ENCODE data around the gene UBR4. TPM values are rescaled to one million over a fixed set of nuclear protein-coding genes. Genes with fewer than 3 reads are reported as not detected.

The UBR4 gene
- polyA plus RNA-seq, 1 donor, result 150 TPM

DNA sequence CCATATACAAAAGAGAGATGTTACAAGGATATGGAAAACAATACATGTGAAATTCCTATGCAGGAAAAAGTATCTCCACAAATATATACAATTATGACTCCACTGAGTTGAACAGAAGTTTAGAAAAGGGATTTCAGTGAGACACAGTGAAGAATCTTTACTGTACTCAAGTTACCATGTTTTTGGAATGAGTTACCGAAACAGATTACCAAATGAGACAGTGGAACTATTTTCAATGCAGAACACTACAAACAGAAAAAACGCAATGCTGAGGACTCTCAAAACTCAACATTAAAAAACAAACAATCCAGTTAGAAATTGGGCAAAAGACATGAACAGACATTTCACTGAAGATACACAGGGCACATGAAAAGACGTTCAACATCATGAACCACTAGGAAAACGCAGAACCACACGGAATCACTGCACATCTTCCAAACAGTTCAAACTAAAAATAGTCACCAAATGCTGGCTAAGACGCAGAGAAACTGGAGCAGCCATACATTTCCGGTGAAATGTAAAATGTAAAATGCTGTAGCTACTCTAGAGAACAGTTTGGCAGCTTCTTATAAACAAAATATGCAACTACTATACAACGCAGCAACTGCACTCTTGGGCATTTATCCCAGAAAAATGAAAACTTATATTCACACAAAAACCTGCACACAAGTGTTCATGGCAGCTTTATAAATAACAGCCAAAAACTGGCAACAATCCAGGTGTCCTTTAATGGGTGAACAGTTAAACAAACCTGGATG, 118.7 kb downstream of the UBR4 start:
- DNase-seq, result no peak

DNA sequence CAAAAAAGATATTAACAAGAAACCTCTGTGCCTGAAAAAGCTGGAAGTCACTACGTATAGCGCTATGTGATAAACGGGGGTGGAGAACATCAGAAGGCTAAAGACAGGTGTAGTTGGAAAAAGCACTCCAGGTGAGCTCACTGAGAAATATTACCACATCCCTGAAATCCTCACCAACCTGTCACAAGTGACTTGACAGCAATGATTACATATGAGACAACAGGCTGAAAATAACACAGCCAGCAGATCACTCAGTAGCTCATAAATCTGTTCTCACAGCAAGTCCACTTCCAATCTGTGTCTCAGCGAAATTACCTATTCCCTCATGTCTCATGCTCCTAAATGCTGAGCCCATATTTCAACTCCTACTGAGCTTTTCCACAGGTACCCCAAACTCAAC, 120.5 kb downstream of the UBR4 start:
- DNase-seq, result no peak

DNA sequence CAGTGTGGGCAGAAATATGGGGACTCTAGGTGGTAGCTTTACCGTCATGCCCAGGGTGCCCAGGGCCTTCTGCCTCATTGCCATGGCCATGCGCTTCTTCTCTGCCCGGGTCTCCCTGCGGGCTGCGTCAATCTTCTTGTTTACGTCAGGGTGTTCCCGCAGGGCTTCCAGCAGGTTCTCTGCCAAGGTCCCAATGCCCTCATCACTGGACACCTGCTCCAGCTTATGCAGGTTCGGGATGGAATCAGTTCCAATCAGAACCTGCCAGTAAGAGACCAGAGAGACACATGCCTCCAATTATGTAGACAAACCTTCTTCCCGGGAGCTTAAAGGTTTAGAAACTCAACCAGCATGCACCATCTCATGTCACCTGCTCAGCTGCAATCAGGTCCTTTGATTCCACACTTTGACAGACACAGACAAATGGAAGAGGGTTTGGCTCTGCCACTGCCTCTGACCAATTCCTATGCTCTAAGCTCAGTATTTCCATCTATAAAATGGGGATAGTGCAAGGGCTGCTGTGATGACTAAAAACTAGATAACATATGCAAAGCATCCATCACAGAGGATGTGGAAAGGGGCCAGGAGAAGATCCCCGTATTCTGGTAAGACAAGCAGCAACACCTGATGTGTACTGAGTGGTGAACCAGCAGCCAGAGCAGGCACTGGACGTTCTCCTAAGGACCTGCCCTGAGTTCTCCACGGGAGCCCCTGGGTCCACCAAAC, 121.2 kb downstream of the UBR4 start:
- DNase-seq, result no peak

DNA sequence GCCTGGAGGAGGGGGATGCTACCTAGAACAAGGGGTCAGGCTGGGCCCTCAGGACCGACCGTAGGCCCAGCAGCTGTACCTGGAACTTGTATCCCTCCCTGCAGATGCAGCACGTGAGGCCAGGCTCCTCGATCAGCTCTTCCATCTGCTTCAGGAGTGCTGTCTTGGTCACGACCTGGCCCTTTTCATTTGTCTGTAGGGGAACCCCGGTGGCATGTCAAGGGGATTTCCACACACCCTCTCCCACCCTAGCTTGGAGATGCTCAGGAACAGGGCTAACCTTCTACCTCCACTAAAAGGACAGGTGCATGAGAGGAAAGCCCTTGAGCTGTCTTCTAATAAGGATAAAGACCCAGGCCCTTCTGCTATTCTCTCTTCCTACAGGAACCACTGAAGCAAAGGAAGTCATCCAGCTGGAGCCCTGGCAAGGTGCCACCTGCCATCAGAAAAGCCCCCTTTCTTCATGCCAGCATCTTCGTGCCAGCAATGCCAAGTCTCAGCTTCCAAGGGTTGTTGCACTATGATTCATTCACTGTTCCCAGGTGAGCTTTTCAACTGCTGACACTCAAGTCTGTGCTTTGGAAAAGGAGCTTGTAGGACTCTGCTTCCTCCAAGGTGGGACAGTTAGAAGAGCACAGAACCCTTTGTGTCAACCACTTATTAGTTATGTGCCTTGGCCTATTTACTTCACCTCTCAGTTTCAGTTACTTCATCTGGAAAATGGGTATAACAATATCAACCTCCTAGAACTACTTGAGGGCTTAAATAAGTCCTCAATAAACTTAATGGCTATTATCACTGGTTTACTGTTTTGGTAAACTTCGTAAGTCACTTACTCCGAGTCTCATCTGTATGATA, 122.1 kb downstream of the UBR4 start:
- no peak for DNase-seq

DNA sequence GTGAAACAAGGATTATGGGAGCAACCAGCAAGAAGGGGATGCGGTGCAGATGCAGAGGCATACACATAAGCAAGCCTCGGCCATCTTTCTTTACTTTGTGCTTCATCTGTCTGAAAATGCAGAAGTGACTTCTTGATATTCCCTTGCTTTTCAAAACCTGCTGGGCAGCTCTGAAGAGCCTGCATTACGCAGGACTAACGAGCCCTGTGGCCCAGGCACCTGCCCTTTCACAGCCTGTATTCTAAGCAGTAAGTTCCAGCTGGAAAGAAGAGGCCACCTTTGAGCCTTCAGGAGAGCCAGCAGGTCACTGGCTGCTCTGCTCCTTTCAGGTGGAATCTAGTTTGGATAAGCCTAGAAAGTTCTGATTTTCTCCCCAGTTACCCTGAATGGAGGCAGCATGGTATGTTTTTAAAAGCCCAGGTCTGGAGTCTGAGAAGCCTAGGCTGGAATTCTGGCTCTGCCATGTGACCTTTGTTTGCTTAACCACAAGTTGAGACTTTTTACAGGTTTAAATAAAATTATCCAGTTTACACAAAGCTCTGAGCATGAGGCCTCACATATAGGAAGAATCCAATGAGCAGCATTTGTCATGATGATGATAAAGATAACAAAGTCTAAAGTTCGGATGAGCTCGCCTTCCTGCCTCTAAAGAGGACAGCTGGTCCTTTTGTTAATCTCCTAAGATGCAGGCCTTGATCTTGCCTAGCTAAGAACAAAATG, 122.9 kb downstream of the UBR4 start:
- DNase-seq, result no peak

DNA sequence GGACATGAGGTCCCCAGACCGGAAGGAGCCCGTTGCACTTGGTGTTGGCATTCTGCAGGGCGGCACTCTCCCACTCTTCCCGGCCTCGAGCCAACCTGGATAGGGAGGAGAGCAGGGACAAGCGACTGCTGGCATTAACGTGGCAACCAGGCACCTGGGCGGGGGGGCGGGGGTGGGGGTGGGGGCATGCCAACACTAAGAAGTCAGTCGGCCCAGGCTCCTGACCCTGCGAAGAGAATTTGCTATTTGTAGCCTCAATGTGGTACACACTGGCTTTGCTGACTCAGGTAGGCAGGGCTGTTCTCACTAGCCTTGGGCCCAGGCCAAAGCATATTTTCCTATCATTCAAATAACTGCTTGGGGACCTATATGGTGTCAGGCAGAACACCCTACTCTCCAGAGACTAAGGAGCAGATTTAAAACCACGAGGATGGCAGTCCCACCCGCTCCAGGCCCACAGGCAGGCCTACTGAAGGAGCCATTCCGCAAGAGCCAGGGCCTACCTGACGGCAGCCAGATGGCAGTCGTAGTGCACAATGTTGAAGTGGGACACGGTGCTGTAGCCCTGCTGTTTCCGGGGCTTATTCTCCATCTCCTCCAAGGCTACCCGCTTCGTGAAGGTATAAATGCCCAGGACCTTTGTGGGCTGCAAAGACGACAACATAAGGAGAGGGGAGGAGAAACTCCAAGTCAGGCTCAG, 123.7 kb downstream of the UBR4 start:
- DNase-seq, result no peak

DNA sequence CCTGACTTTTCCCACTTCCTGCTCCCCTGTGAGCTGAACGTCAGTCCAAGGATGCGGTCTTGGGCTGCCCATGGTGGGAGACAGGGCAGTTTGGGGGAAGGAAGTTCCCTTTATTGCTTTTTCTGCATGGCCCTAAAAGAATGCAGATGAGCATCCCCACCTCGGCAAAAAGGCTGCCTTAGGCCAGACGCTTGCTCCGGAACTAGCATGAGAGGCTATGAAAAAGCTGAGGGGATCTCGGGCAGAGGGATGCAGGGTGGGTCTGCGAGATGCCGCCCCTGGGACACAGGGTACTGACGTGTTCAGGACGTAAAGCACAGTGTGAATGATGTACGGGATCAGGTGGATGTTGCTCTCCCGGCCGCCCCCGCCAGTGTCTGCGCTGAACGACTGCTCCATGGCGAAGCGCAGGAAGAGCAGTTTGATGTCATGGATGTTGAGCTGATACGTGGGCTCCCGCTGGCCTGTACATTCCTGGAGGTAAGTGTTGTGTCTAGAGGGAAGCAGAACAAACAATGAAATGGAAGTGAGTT, 125.8 kb downstream of the UBR4 start:
- no peak for DNase-seq

DNA sequence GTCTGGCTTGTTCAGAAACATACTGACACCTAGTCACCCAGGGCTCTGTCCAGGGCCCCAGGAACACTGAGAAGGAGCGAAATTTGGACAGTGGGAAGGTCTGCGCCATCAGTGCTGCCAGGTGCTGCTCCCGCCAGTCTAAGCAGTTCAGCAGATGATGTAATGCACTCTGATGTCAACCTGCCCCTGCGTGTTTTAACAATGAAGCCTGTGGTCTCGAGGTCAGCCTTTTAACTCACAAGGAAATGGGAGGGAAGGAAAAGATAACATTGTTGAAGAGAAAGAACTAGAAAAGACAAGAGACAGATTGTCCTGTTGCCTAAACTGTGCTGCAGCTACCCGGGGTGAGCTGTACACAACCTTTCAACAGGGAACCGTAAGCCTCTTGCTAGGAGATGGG, 127.0 kb downstream of the UBR4 start:
- no peak for DNase-seq

DNA sequence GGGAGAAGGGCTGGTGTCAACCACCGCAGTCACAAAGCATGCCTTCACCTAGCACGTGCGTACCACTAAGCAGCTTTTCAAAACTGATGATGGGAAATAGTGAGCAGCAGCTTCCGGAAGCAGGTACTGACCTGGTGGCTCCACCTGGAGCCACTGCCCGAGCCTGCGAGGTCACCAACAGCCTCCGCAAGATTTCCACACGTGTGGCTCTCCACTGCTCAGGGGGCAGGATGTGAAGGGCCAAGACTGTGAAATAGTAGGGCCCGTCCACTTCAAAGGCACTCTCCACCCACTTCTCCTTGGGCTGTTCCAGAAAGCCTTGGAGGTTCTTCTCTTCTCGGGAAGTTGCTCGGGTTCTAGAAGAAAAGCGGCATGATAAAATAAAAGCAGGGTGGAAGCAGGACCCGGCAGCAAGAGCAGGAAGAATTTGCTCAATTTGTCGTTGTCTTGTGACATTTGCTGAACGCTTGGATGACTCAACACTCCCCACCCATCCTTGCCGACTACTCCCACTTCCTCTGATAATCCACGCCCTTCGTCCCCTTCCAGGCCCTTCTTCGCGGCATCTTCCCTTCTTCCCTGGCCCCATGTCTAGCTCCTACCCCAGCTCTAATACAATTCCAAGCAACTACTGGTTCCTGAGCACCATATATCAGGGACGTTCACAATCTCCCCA, 128.7 kb downstream of the UBR4 start:
- DNase-seq, result no peak

DNA sequence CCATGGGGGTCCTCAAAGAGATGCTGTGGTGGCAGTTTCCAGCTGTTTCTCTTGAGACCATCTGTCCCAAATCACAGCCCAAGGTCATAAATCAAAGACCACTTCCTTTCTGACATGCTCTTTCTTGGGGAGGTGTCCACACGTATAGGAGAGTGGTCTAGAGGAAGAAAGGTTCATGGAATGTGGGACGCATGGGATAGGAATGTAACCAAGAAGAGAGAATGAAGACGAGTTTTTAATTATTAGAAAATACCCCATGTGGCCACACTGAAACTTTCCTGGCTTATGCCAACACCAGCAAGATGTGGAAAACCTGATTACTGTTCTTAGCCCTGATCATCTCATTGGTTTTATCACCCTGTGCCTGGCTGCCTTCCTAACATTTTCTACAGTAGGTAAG, 129.3 kb downstream of the UBR4 start:
- DNase-seq, result no peak

DNA sequence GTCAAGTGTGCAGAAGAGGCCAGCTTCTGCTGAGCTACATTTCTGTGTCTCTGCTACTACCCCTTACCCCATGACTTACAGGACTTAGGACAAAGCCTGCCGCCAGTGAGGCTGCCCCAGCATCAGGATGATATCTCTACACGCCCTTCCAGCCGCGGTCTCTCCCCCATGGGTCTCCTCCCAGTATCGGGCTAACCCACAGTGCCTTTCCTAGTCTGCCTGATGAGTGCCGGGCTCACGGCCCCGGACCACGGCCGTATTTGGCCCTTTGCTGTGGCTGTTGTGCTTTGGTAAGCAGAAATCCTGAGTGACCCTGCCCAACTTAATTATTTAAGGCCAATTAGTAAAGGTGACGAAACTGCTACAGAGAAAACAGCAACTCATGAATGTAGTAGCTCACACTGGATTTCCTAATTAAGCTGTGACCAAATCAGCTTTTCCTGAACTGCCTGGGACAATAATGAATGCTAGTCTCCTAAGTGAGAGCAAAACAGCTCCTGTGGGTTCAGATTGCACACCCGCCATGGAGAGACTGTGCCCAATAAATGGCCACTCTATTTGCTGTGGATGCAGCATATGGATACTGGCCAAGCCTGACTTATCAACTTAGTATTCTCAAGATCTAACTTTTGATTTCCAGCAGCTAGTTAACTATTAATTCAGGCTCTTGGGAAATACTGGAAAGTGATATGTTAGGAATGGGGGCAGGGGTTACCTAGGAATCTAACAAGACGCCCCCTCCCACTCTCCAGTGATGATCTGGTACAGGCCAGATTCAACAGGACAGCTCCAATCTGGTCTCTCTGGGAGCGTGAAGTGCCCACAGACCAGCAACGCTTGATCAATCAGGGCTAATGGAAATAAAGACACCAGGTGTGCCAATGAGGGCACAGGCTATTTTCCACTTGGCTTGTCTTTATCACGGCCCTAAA, 130.3 kb downstream of the UBR4 start:
- DNase-seq, result peak; percentile 72

DNA sequence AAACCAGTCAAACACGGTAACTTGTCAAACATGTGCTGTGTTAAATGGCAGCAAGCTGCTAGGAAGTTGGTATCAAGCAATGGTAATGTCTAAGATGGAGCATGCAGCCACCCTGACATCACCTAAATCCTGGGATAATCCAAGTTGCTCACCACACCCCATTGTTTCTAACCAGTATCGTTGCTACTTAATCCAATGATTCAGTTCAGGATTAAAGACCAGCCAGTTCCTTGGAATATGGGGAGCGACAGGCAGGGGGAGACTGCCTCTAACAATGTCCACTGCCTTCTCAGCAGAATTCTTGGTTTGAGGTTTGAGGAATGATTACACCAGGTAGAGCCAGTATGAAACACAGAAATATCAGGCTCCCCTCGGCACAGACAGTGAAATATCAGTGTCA, 131.5 kb downstream of the UBR4 start:
- no peak for DNase-seq

DNA sequence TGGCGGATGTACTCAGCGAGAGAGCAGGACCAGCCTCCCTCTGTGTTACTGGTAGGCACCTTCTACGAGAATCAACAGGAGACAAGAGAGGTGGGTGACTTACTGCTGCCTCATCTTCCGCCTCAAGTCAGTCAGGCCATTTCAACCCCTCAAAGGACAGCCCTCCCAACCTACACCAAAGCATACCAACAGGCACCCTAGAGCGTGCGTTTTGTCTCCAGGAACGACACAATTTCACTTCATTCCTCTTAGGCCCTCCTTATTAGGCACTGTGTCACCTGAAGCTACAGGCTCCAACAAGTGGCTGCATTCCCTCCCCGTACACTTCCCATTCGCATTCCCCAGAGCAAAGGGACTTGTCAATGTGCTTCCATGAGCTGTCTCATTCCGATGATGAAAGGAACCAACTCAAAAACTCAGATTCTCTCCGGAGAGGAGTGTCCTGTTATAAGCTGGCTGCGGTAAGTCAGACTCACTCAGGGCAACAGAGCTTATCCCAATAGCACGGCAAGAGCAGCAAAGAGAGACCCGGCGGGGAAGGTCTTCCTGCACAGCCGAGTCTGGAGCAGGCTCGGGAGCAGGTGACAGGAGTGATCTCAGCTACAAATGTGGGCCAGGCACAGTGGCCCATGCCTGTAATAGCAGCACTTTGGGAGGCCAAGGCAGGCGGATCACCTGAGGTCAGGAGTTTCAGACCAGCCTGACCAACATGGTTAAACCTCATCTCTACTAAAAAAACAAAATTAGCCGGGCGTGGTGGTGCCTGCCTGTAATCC, 133.0 kb downstream of the UBR4 start:
- DNase-seq, result no peak

DNA sequence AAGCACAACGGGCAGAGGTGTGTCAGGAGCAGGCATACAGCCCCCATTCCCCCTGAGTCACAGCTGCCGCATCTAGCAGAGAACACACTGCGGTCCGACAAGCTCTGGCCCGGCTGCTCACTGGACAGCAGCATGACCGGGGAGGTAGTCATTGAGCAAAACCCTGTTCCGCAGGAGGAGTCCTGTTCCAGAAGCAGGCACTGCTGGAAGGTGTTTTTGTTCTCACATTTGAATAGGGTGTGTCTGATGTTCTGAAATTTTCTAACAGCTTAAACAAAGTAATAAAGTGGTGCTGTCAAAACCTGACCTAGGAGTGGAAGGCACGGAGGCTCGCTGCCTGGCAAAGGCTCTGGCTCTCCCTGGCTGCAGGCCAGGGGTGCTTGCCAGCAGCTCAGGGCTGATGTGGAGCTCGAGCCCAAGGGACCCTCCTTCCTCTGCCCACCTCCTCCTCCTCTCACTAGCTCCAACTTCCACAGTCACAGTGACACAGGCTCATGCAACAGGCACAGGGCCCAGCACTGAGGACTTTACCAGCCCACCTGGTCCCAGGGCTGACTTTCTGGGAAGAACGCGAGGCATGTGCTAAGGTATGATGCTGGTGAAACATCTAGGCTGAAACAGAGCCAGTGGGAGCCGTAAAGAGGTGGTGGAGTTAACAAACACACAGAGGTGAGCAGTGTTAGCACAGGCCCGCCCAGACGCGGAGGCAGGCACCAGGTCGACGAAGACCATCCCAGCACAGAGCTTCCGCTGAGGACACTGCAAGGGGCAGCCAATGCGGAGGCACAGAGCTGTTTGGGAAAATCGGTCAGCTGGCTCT, 135.0 kb downstream of the UBR4 start:
- no peak for DNase-seq

DNA sequence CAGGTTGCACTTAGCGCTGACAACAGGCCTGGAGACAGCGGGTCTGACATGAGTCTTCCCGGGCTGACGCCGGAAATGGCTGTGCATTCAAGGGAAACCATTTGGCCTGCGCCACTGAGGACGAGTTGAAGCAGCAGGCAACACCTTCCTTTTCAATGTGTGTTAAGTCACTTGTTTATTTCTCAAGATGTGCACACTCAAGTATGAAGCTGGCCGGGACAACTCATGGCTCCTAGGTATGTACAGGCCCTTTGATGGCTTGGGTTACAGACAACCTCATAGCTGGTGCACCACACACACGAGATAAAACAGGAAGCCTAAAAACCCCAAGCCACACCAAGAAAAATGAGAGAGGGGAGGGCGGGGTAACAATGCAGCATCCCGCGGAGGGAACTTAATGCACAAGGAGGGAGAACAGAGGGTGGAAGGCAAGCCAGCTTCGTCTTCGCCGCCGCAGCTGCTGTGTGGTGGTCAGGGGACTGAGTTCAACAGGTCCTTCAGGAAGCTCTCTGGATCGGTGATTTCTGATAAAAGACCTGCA, 135.6 kb downstream of the UBR4 start:
- no peak for DNase-seq

DNA sequence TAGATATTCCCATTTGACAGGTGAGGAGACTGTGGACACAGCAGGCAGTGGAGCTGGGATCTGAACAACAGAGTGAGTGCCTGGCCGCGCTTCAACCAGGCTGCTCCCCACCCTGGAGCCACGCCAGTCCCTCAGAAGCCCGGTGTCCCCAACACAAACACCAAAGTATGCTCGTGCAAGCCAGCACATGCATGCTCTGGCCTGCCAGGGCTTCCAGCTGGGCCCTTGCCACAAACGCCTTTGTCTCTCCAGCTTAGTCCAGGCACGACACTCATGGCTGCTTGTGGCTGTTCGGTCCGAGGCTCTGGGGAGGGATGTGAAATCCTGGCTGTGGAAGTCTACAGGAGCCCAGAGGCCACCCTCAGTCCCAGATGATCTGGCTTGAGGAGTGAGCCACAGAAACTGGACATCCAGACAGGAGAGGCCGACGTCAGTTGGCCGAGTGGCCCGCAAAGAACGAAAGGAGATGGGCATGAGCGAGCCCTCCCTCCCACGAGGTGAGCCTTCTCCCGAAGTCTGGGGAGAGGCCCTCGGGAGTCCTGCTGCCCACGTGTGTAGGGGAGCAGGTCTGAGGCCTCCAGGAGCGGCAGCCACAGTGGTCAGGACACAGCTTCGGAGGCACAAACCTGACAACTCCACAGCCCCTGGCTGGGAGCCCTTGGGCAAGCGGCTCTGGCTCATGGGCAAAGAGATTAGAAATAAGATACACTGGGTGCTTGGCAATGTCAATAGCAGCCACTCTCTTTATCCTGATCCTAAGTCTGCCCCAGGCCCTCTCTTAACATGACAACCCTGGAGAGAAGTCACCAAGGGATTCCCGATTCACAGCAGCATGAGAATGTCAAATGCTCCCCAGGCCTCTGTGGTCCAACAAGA, 136.5 kb downstream of the UBR4 start:
- DNase-seq, result no peak

Data from left kidney (tissue), 2 donors.